Measurements from ENCODE around the gene AKR7A3.
A peak's percentile ranks its signal among the peaks of the same experiment; 100 is the strongest.
"Not testable (repeated sequence)": the region's sequence is repeated elsewhere in the genome, so short reads cannot be mapped to it uniquely, and the experiment has no call there.

The AKR7A3 gene

GRCh38 chr1:19311503-19311930 lies 22.9 kb upstream of the AKR7A3 start:
- no peak; the same call in 1 of the 2 replicates for TF ChIP-seq ZFX (IDR thresholded peaks at IDR 0.05)
- TF ChIP-seq, protein P1, sequence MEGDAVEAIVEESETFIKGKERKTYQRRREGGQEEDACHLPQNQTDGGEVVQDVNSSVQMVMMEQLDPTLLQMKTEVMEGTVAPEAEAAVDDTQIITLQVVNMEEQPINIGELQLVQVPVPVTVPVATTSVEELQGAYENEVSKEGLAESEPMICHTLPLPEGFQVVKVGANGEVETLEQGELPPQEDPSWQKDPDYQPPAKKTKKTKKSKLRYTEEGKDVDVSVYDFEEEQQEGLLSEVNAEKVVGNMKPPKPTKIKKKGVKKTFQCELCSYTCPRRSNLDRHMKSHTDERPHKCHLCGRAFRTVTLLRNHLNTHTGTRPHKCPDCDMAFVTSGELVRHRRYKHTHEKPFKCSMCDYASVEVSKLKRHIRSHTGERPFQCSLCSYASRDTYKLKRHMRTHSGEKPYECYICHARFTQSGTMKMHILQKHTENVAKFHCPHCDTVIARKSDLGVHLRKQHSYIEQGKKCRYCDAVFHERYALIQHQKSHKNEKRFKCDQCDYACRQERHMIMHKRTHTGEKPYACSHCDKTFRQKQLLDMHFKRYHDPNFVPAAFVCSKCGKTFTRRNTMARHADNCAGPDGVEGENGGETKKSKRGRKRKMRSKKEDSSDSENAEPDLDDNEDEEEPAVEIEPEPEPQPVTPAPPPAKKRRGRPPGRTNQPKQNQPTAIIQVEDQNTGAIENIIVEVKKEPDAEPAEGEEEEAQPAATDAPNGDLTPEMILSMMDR (conservative IDR thresholded peaks at IDR 0.05) = no peak
- peak overlapping the region; percentile 91 for H3K27ac ChIP-seq

- no peak for TF ChIP-seq ZFX (IDR thresholded peaks at IDR 0.05)
- TF ChIP-seq, protein P1 (conservative IDR thresholded peaks at IDR 0.05) = no peak
- H3K27ac ChIP-seq = peak overlapping the region; percentile 91
Observed at GRCh38 chr1:19310720-19311502, 22.3 kb upstream of the AKR7A3 start.

- TF ChIP-seq ZFX (IDR thresholded peaks at IDR 0.05) = no peak
- no peak overlapping the region for H3K27ac ChIP-seq
Observed at GRCh38 chr1:19310061-19310460, 21.5 kb upstream of the AKR7A3 start.

- TF ChIP-seq, protein P1 (conservative IDR thresholded peaks at IDR 0.05) = no peak
- no peak for TF ChIP-seq ZFX (IDR thresholded peaks at IDR 0.05)
- H3K27ac ChIP-seq = no peak overlapping the region
Observed at GRCh38 chr1:19309123-19309813, 20.7 kb upstream of the AKR7A3 start.

GRCh38 chr1:19308509-19308907 lies 19.9 kb upstream of the AKR7A3 start:
- TF ChIP-seq ZFX (IDR thresholded peaks at IDR 0.05) = no peak
- TF ChIP-seq, protein P1 (conservative IDR thresholded peaks at IDR 0.05) = no peak
- H3K27ac ChIP-seq = no peak overlapping the region

DNA sequence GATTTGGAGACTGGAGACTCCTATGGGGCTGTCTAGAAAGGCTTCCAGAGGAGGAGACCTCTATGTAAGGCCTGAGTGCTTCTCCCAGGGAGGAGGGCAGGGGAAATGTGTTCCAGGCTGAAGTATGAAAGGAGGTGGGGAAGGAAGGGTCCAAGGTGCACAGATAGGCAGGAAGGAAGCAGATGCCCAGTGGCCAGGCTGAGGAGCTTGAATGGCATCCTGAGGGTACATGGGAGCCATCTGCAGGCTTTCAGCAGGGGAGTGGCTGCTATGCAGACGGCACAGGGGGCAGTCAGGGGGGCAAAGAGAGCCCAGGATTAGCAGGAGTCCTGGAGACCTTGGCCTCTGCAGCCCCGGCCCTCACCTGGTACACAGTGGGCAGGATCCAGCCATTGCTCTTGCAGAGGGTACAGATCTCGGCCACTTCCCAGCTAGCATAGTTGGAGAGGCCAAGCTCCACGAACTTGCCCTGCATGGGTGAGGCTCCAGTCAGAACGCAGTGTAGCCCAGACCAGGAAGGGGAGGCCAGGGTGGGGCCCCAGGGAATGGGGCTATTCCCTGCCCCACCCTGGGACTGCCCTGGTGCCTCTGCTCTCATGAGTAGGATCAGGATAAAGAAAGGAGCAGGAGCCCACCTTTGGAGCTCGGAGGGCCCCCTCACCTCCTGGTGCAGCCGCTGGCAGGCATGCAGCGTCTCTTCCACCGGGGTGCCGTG lies 19.4 kb upstream of the AKR7A3 start:
- TF ChIP-seq, protein P1 (conservative IDR thresholded peaks at IDR 0.05) = no peak
- no peak for TF ChIP-seq ZFX (IDR thresholded peaks at IDR 0.05)
- H3K27ac ChIP-seq = no peak overlapping the region

- H3K27ac ChIP-seq = no peak overlapping the region
- TF ChIP-seq ZFX (IDR thresholded peaks at IDR 0.05) = no peak
Observed at GRCh38 chr1:19306941-19307340, 18.4 kb upstream of the AKR7A3 start.

GRCh38 chr1:19305880-19306279 lies 17.3 kb upstream of the AKR7A3 start:
- TF ChIP-seq, protein P1 (conservative IDR thresholded peaks at IDR 0.05) = no peak
- TF ChIP-seq ZFX (IDR thresholded peaks at IDR 0.05) = no peak
- no peak overlapping the region for H3K27ac ChIP-seq

- H3K27ac ChIP-seq = not testable (repeated sequence)
Observed at GRCh38 chr1:19304081-19304480, 15.5 kb upstream of the AKR7A3 start.
